Measurements from ENCODE around the gene SPOPL.
"Not testable (repeated sequence)": the region's sequence is repeated elsewhere in the genome, so short reads cannot be mapped to it uniquely, and the experiment has no call there.

The SPOPL gene

GRCh38 chr2:138522556-138522955 is 21.0 kb downstream of the SPOPL start:
- in situ Hi-C loops (cut with MboI; ENCODE audit: low sequenced_read_pairs), result no loop called here

GRCh38 chr2:138523018-138523672 is 21.6 kb downstream of the SPOPL start:
- in situ Hi-C loops (cut with MboI; ENCODE audit: low sequenced_read_pairs), result not testable (repeated sequence)

- in situ Hi-C loops (cut with MboI; ENCODE audit: low sequenced_read_pairs), result not testable (repeated sequence)
These were observed 22.1 kb downstream of the SPOPL start for GRCh38 chr2:138523673-138524042.

GRCh38 chr2:138524353-138524752 is 22.8 kb downstream of the SPOPL start:
- in situ Hi-C loops (cut with MboI; ENCODE audit: low sequenced_read_pairs), result not testable (repeated sequence)

- in situ Hi-C loops (cut with MboI; ENCODE audit: low sequenced_read_pairs), result no loop called here
These were observed 30.3 kb downstream of the SPOPL start for GRCh38 chr2:138531913-138532312.

GRCh38 chr2:138534791-138535190 is 33.2 kb downstream of the SPOPL start:
- in situ Hi-C loops (cut with MboI; ENCODE audit: low sequenced_read_pairs), result no loop called here

GRCh38 chr2:138536302-138536701 is 34.7 kb downstream of the SPOPL start:
- in situ Hi-C loops (cut with MboI; ENCODE audit: low sequenced_read_pairs), result no loop called here

GRCh38 chr2:138536740-138537139 is 35.2 kb downstream of the SPOPL start:
- in situ Hi-C loops (cut with MboI; ENCODE audit: low sequenced_read_pairs), result no loop called here

- in situ Hi-C loops (cut with MboI; ENCODE audit: low sequenced_read_pairs), result no loop called here
These were observed 35.8 kb downstream of the SPOPL start for GRCh38 chr2:138537170-138537915.

GRCh38 chr2:138544206-138544605 is 42.6 kb downstream of the SPOPL start:
- in situ Hi-C loops (cut with MboI; ENCODE audit: low sequenced_read_pairs), result not testable (repeated sequence)

GRCh38 chr2:138548796-138549195 is 47.2 kb downstream of the SPOPL start:
- in situ Hi-C loops (cut with MboI; ENCODE audit: low sequenced_read_pairs), result no loop called here

GRCh38 chr2:138550172-138550571 is 48.6 kb downstream of the SPOPL start:
- in situ Hi-C loops (cut with MboI; ENCODE audit: low sequenced_read_pairs), result no loop called here

- in situ Hi-C loops (cut with MboI; ENCODE audit: low sequenced_read_pairs), result no loop called here
These were observed 49.2 kb downstream of the SPOPL start for GRCh38 chr2:138550670-138551287.

- in situ Hi-C loops (cut with MboI; ENCODE audit: low sequenced_read_pairs), result no loop called here
These were observed 52.6 kb downstream of the SPOPL start for GRCh38 chr2:138554123-138554522.

- in situ Hi-C loops (cut with MboI; ENCODE audit: low sequenced_read_pairs), result no loop called here
These were observed 58.1 kb downstream of the SPOPL start for GRCh38 chr2:138559641-138560040.

- in situ Hi-C loops (cut with MboI; ENCODE audit: low sequenced_read_pairs), result no loop called here
These were observed 63.1 kb downstream of the SPOPL start for GRCh38 chr2:138564586-138565229.

- in situ Hi-C loops (cut with MboI; ENCODE audit: low sequenced_read_pairs), result no loop called here
These were observed 63.6 kb downstream of the SPOPL start for GRCh38 chr2:138565230-138565598.

GRCh38 chr2:138572318-138572717 is 70.7 kb downstream of the SPOPL start:
- in situ Hi-C loops (cut with MboI; ENCODE audit: low sequenced_read_pairs), result no loop called here

GRCh38 chr2:138577066-138577465 is 75.5 kb downstream of the SPOPL start:
- in situ Hi-C loops (cut with MboI; ENCODE audit: low sequenced_read_pairs), result no loop called here

- in situ Hi-C loops (cut with MboI; ENCODE audit: low sequenced_read_pairs), result no loop called here
These were observed 78.0 kb downstream of the SPOPL start for GRCh38 chr2:138579556-138579955.

GRCh38 chr2:138581909-138582308 is 80.3 kb downstream of the SPOPL start:
- in situ Hi-C loops (cut with MboI; ENCODE audit: low sequenced_read_pairs), result no loop called here

- in situ Hi-C loops (cut with MboI; ENCODE audit: low sequenced_read_pairs), result no loop called here
These were observed 88.1 kb downstream of the SPOPL start for GRCh38 chr2:138589663-138590062.
